Epithelial cell of proximal tubule (primary cell): Measurements from ENCODE around the gene NHERF1. TPM values are rescaled to one million over a fixed set of nuclear protein-coding genes. Genes with fewer than 3 reads are reported as not detected.

Experiments used
- DNase-seq: peaks from one replicate; pipeline ENCODE4 v3.0.0-alpha.2; 2011; ENCODE audit warnings: low read depth
- H3K4me3 ChIP-seq: 2 replicates; pipeline ENCODE4 v1.5.1; 2011; ENCODE audit warnings: low read depth, mild to moderate bottlenecking, low read length
- CTCF ChIP-seq: conservative IDR thresholded peaks from 2 replicates; pipeline ENCODE4 v1.5.1; 2012; ENCODE audit warnings: low read depth, mild to moderate bottlenecking, low read length
- total RNA-seq: library from RNA; depleted of rRNA; stranded (reverse); fragments of >200 nt; gene quantifications from 2 replicates; pipeline ENCODE4 v1.2.3, GENCODE V29; 2015

Gene NHERF1
- total RNA-seq, 1 donor from 2014 or later, result 45.1 TPM

GRCh38 chr17:74815067-74815466, 66.6 kb downstream of the NHERF1 start:
- TF ChIP-seq CTCF, result no peak
- no peak for DNase-seq
- no peak overlapping the region for H3K4me3 ChIP-seq

GRCh38 chr17:74815550-74816370, 67.3 kb downstream of the NHERF1 start:
- TF ChIP-seq CTCF, result peak; percentile 37
- no peak overlapping the region for H3K4me3 ChIP-seq
- DNase-seq, result no peak

- TF ChIP-seq CTCF, result no peak
- no peak overlapping the region for H3K4me3 ChIP-seq
- no peak for DNase-seq
These were observed 68.6 kb downstream of the NHERF1 start for GRCh38 chr17:74816905-74817620.

GRCh38 chr17:74818291-74818938, 70.0 kb downstream of the NHERF1 start:
- no peak for TF ChIP-seq CTCF
- no peak overlapping the region for H3K4me3 ChIP-seq
- no peak for DNase-seq

Other genes with a start within 250 kb of the NHERF1 start
- not detected in 2 replicates for gene CD300LB, start 217.2 kb upstream of the NHERF1 start, total RNA-seq
- 0.06 TPM in 1 of 2 replicates, not detected in the other for gene CD300C, start 202.5 kb upstream of the NHERF1 start, total RNA-seq
- gene CD300H, start 181.1 kb upstream of the NHERF1 start, total RNA-seq, result not detected in 2 replicates
- gene CD300LD, start 156.3 kb upstream of the NHERF1 start, total RNA-seq, result not detected in 2 replicates
- not detected in 2 replicates for gene CD300E, start 124.9 kb upstream of the NHERF1 start, total RNA-seq
- not detected in 2 replicates for gene CD300LF, start 35.7 kb upstream of the NHERF1 start, total RNA-seq
- gene RAB37, start 11.4 kb upstream of the NHERF1 start, total RNA-seq, result 0.14 TPM in 1 of 2 replicates, not detected in the other
- 18.2 and 24.5 TPM in 2 replicates for gene NAT9, start 27.7 kb downstream of the NHERF1 start, total RNA-seq
- not detected in 2 replicates for gene GRIN2C, start 111.3 kb downstream of the NHERF1 start, total RNA-seq
- 21.9 and 31.5 TPM in 2 replicates for gene FDXR, start 124.4 kb downstream of the NHERF1 start, total RNA-seq
- gene FADS6, start 145.0 kb downstream of the NHERF1 start, total RNA-seq, result not detected in 2 replicates
- gene USH1G, start 174.6 kb downstream of the NHERF1 start, total RNA-seq, result not detected in 2 replicates
- not detected in 2 replicates for gene OTOP2, start 175.6 kb downstream of the NHERF1 start, total RNA-seq
- gene OTOP3, start 187.3 kb downstream of the NHERF1 start, total RNA-seq, result not detected in 2 replicates
- 9.0 and 19.1 TPM in 2 replicates for gene HID1, start 224.1 kb downstream of the NHERF1 start, total RNA-seq
- 38.9 and 64.4 TPM in 2 replicates for gene CDR2L, start 239.0 kb downstream of the NHERF1 start, total RNA-seq